ENCODE results near the gene PDE2A.

The PDE2A gene

DNA sequence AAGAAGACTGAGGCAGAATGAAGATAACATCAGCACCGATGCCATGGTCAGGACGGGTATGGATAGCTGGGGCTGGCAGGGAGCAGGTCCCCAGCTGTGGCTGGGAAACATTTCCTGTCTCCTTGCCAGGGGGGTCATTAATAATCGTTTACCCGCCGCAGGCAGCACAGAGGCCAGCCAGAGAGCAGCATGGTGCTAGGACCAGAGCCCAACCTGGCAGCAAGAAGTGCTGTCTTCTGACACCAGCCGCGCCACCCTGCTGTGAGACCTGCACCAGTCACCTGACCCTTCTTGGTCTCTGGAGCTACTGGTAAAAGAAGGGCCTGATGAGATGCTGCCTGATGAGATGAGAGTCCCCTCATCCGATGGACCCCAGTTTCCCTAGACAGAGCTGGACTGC lies 36.3 kb downstream of the PDE2A start:
- DNase-seq (ENCODE audit: low spot score) = no peak
- TF ChIP-seq CTCF (IDR thresholded peaks at IDR 0.05; ENCODE audit: extremely low read depth, missing control alignments) = no peak

DNA sequence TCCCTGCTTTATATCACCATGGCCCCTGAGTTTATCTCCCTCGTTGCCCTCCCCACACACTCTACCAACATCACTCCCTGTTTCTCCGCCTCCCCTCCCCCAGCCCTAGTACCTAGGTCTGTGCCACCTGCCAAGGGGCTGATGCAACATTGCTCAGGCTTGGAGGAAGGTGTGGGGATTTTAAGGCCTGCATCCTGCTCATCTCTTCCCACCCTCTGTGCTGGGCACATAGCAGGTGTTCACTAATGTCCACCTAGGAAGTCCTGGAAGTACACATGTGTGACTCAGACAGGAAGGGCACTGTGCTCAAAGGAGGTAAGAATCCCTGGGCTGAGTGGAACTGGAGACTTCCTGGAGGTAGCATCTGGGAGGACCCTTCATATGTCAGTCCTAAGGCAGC lies 37.0 kb downstream of the PDE2A start:
- DNase-seq (ENCODE audit: low spot score) = no peak
- no peak for TF ChIP-seq CTCF (IDR thresholded peaks at IDR 0.05; ENCODE audit: extremely low read depth, missing control alignments)

DNA sequence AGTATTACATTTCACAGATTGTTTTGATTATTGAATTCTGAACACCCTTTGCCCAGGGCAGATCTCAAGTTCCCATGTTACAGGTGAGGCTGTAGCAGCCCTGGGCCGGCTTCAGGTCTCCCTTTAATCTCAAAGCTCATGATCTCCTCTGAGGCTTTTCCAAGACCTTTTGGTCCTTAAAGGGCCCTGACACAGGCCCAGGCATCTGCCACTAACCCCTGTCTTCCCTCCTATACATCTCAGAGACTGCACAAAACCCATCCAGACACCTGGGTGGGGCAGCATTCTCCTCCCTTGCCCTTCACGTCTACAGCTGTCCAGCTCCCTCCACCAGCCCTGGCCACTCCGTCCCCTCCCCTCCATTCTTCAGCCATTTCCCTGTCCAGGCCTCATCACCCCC lies 37.8 kb downstream of the PDE2A start:
- DNase-seq (ENCODE audit: low spot score) = no peak
- no peak for TF ChIP-seq CTCF (IDR thresholded peaks at IDR 0.05; ENCODE audit: extremely low read depth, missing control alignments)

GRCh38 chr11:72635933-72636332 lies 38.3 kb downstream of the PDE2A start:
- TF ChIP-seq CTCF (IDR thresholded peaks at IDR 0.05; ENCODE audit: extremely low read depth, missing control alignments) = no peak
- DNase-seq (ENCODE audit: low spot score) = no peak

- DNase-seq (ENCODE audit: low spot score) = no peak
- no peak for TF ChIP-seq CTCF (IDR thresholded peaks at IDR 0.05; ENCODE audit: extremely low read depth, missing control alignments)
Measured at GRCh38 chr11:72635309-72635915, 38.8 kb downstream of the PDE2A start.

GRCh38 chr11:72634472-72635095 lies 39.6 kb downstream of the PDE2A start:
- no peak for TF ChIP-seq CTCF (IDR thresholded peaks at IDR 0.05; ENCODE audit: extremely low read depth, missing control alignments)
- DNase-seq (ENCODE audit: low spot score) = no peak

DNA sequence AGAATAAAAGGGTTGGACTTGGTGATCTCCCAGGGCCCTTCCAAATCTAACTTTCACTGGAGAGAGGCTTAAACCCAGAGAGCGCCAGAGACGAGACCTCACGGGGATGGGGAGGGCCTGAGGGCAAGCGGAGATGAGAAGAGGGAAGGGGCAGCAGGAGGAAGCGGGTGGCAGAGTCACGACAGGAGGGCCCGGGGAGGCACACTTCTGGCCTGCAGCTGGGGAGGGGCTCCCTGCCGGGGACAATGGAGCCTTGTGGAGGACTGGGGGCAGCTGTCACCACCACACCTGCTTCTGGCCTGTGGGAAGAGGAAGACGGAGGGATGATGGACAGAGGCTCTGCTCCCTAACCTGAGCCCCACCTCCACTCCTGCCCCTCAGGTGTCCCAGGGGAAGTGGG lies 40.2 kb downstream of the PDE2A start:
- no peak for DNase-seq (ENCODE audit: low spot score)
- TF ChIP-seq CTCF (IDR thresholded peaks at IDR 0.05; ENCODE audit: extremely low read depth, missing control alignments) = no peak

Measured in GM20000 (cell line).